ENCODE data around the gene CNTN5. TPM values are rescaled to one million over a fixed set of nuclear protein-coding genes. Genes with fewer than 3 reads are reported as not detected.

CNTN5 gene
- total RNA-seq, 1 experiment from 2014 or later, result 0.17 TPM

GRCh38 chr11:99351624-99352023 is 330.9 kb downstream of the CNTN5 start:
- Histone ChIP-seq H3K27me3 (ENCODE audit: control insufficient read depth, insufficient read depth, low read length) (no peaks in the 10 kb centered on the region), H3K36me3 (replicated peaks; ENCODE audit: control insufficient read depth, insufficient read depth, low read length) (no peaks in the 10 kb centered on the region), H3K4me3 (ENCODE audit: insufficient read depth, low read depth, low read length) (no peak overlapping the region)
- DNase-seq, result no peak

DNA sequence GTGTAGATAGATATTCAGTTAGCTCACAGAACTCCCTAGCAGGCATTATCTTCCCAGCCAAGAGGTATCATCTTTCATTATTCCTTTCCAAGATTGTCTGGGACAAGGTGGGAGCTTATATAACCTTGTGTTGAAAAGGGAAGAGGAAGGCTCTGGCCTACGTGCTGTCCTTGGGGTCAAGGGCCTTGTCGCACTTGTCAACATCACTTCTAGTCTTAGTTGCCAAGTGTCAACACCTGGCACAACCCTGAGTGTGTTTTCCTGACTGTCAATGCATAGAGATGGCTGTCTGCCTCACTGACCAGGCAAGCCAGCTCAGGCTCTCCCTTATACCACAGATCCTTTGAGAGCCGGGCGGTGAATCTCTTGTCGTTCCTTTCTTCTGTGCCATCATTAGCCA is 331.9 kb downstream of the CNTN5 start:
- no peak for DNase-seq
- H3K27me3 ChIP-seq (ENCODE audit: control insufficient read depth, insufficient read depth, low read length), result no peaks in the 10 kb centered on the region
- H3K4me3 ChIP-seq (ENCODE audit: insufficient read depth, low read depth, low read length), result no peak overlapping the region
- no peaks in the 10 kb centered on the region for H3K36me3 ChIP-seq (replicated peaks; ENCODE audit: control insufficient read depth, insufficient read depth, low read length)

GRCh38 chr11:99366546-99366945 is 345.8 kb downstream of the CNTN5 start:
- no peaks in the 10 kb centered on the region for H3K36me3 ChIP-seq (replicated peaks; ENCODE audit: control insufficient read depth, insufficient read depth, low read length)
- no peak for DNase-seq
- H3K27me3 ChIP-seq (ENCODE audit: control insufficient read depth, insufficient read depth, low read length), result no peaks in the 10 kb centered on the region
- H3K4me3 ChIP-seq (ENCODE audit: insufficient read depth, low read depth, low read length), result no peak overlapping the region

DNA sequence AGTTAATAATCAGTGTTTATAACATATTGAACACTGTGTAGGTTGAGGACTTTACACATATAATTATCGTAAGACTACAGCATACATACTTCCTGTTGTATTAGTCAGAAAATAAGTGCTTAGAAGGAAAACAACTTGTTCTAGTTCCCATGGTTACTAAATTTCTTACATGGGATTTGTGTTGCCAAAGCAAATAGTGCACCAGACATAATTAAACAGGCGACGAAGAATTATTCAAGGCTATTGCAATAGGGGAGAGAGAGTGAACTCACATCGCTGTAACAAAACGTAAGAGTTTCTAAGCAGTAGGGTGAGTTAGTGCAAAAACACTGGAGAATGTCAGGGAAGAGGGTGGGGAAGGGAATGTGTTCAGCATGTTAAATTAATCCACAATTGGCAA is 347.8 kb downstream of the CNTN5 start:
- no peaks in the 10 kb centered on the region for H3K36me3 ChIP-seq (replicated peaks; ENCODE audit: control insufficient read depth, insufficient read depth, low read length)
- no peak for DNase-seq
- no peak overlapping the region for H3K4me3 ChIP-seq (ENCODE audit: insufficient read depth, low read depth, low read length)
- H3K27me3 ChIP-seq (ENCODE audit: control insufficient read depth, insufficient read depth, low read length), result no peaks in the 10 kb centered on the region

DNA sequence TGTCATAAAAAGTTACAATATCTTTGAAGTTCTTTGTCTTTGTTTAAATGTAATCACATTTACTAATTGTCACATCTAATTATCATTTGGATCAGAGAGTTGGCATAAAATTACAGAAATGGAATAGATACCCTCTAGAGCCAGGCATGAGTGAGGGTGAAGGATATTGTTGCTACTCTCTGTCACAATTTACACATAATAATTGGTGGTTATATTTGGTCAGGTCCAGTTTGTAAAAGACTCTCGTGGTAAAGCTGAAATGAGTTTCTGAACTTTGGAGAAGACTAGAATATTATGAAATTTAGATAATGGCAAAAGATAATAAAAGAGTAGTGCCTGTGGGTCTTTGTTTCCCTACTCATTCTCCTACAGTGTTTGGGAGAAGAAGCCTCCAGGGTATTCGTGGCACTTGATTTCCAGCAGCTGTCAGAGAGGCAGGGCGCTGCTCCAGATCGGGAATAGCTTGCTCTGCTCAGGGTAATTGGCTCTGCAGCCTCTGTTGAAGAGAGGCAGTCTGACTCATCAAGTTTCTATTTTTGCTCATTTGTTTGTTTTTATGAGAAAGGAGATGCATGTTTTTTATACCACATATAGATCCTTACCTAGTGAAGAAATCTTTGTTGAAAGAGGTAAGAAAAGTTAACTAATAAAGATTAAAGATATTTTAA is 349.9 kb downstream of the CNTN5 start:
- no peak for DNase-seq
- H3K27me3 ChIP-seq (ENCODE audit: control insufficient read depth, insufficient read depth, low read length), result no peaks in the 10 kb centered on the region
- no peak overlapping the region for H3K4me3 ChIP-seq (ENCODE audit: insufficient read depth, low read depth, low read length)

GRCh38 chr11:99371257-99371656 is 350.5 kb downstream of the CNTN5 start:
- no peaks in the 10 kb centered on the region for H3K27me3 ChIP-seq (ENCODE audit: control insufficient read depth, insufficient read depth, low read length)
- DNase-seq, result no peak
- no peaks in the 10 kb centered on the region for H3K36me3 ChIP-seq (replicated peaks; ENCODE audit: control insufficient read depth, insufficient read depth, low read length)
- H3K4me3 ChIP-seq (ENCODE audit: insufficient read depth, low read depth, low read length), result no peak overlapping the region

More for the DNA sequence above, 349.9 kb downstream of the CNTN5 start:
- no peaks in the 10 kb centered on the region for H3K36me3 ChIP-seq (replicated peaks; ENCODE audit: control insufficient read depth, insufficient read depth, low read length)

DNA sequence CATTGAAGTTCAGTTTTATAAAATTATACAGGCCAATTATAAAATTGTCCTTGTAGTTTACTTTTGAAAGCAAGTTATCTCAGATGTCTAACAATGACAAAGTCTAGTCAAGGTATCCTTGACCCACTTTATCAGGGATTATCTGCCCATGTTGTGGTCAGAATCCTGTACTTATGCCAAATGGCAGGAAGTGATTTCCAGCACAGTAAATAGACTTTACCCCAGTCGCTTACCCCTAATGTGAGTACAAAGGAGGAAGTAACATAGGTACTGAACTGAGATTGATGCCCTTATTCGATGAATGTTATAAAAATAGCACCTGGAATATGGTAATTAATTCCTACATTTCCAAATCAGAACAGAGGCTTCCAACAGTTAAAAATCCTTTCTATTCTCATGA is 355.7 kb downstream of the CNTN5 start:
- no peak for DNase-seq

GRCh38 chr11:99383648-99384245 is 363.0 kb downstream of the CNTN5 start:
- no peak overlapping the region for H3K4me3 ChIP-seq (ENCODE audit: insufficient read depth, low read depth, low read length)
- no peak for DNase-seq
- no peaks in the 10 kb centered on the region for H3K36me3 ChIP-seq (replicated peaks; ENCODE audit: control insufficient read depth, insufficient read depth, low read length)
- no peaks in the 10 kb centered on the region; the same call in 1 of the 2 replicates for H3K27me3 ChIP-seq (ENCODE audit: control insufficient read depth, insufficient read depth, low read length)

More for the DNA sequence above, 355.7 kb downstream of the CNTN5 start:
- H3K36me3 ChIP-seq (replicated peaks; ENCODE audit: control insufficient read depth, insufficient read depth, low read length), result no peaks in the 10 kb centered on the region
- no peak overlapping the region for H3K4me3 ChIP-seq (ENCODE audit: insufficient read depth, low read depth, low read length)
- no peaks in the 10 kb centered on the region; the same call in 1 of the 2 replicates for H3K27me3 ChIP-seq (ENCODE audit: control insufficient read depth, insufficient read depth, low read length)

GRCh38 chr11:99391245-99391644 is 370.5 kb downstream of the CNTN5 start:
- DNase-seq, result no peak
- Histone ChIP-seq H3K4me3 (ENCODE audit: insufficient read depth, low read depth, low read length) (no peak overlapping the region), H3K36me3 (replicated peaks; ENCODE audit: control insufficient read depth, insufficient read depth, low read length) (no peaks in the 10 kb centered on the region), H3K27me3 (ENCODE audit: control insufficient read depth, insufficient read depth, low read length) (no peaks in the 10 kb centered on the region)

DNA sequence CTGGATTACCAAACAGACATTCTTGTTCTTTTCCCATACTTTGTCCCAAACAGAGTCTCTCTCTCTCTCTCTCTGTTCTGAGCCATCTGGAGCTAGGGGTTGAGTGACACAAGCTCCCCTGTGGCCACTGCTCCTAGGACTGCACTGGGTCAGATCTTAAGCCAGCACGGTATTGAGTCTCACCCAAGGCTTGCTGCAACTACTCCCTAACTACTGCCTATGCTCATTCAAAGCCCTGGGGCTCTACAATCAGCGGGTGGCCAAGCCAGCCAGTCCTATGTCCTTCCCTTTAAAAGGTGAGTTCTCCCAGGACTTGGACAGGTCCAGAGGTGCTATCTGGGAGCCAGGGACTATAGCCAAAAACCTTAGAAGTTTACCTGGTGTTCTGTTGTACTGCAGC is 385.6 kb downstream of the CNTN5 start:
- Histone ChIP-seq H3K36me3 (replicated peaks; ENCODE audit: control insufficient read depth, insufficient read depth, low read length) (no peaks in the 10 kb centered on the region), H3K4me3 (ENCODE audit: insufficient read depth, low read depth, low read length) (no peak overlapping the region), H3K27me3 (ENCODE audit: control insufficient read depth, insufficient read depth, low read length) (no peaks in the 10 kb centered on the region)
- no peak for DNase-seq

DNA sequence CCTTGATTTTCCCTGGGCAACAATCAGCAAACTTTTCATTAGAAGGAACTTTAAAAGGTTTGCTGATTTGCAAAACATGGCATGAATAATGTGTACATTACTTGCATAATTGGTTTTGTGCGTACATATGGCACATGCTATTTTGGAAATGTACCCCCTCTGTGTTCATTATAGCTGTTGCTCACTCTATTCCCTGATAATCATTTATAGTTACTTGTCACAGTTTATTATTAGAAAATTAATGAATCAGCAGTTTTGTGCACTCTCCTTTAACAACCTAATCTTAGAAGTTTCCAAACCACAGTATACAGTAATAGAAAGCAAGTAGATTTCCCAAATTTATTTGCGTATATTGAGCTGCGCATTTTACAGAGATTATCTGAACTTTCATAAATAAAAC is 389.9 kb downstream of the CNTN5 start:
- Histone ChIP-seq H3K27me3 (ENCODE audit: control insufficient read depth, insufficient read depth, low read length) (no peaks in the 10 kb centered on the region), H3K36me3 (replicated peaks; ENCODE audit: control insufficient read depth, insufficient read depth, low read length) (no peaks in the 10 kb centered on the region), H3K4me3 (ENCODE audit: insufficient read depth, low read depth, low read length) (no peak overlapping the region)
- no peak for DNase-seq

- no peak overlapping the region for H3K4me3 ChIP-seq (ENCODE audit: insufficient read depth, low read depth, low read length)
- DNase-seq, result no peak
- no peaks in the 10 kb centered on the region for H3K36me3 ChIP-seq (replicated peaks; ENCODE audit: control insufficient read depth, insufficient read depth, low read length)
- peaks cover under 1% of the 10 kb centered on the region; the same call in 1 of the 2 replicates for H3K27me3 ChIP-seq (ENCODE audit: control insufficient read depth, insufficient read depth, low read length)
Observed at GRCh38 chr11:99418927-99419720, 398.4 kb downstream of the CNTN5 start.

- H3K4me3 ChIP-seq (ENCODE audit: insufficient read depth, low read depth, low read length), result no peak overlapping the region
- peaks cover 9% of the 10 kb centered on the region; the same call in 1 of the 2 replicates for H3K27me3 ChIP-seq (ENCODE audit: control insufficient read depth, insufficient read depth, low read length)
- H3K36me3 ChIP-seq (replicated peaks; ENCODE audit: control insufficient read depth, insufficient read depth, low read length), result no peaks in the 10 kb centered on the region
- no peak for DNase-seq
Observed at GRCh38 chr11:99419991-99420390, 399.2 kb downstream of the CNTN5 start.

DNA sequence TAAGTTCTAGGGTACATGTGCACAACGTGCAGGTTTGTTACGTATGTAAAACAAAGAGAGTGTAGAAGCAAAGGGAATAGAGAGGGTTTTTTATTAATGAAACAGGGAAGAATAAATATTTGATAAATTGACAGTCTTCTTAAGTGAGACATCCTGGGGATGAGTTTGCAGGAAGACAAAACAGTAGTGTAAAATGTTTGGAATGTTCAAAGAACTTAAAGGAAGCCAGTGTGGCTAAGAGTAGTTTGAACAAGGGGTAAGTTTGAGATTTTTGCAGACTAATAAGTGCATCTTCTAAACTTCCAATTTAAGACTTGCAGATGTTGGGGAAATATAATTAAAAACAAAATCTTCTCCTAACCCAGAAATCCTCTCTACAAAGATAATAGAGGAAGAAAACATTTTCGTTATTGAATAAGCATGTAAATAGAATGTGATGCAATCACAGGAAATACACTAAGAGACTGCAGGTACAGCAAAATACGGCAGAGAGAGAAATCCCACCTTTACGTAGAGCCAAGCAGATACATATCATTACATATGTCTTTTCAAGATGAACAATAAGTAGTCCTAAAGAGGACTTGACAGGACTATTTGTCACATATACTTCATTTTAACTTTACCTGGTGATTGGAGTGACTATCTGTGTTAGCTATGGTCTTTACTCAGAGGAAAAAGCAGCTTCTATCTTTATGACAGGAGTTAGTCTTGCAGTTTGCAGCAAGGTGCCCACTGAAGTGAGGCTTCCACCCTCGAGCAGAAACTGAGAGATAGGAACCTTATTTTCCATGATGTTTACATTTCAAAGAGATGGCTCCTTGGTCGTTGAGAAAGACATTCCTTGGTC is 402.1 kb downstream of the CNTN5 start:
- DNase-seq, result no peak
- Histone ChIP-seq H3K4me3 (ENCODE audit: insufficient read depth, low read depth, low read length) (no peak overlapping the region), H3K27me3 (ENCODE audit: control insufficient read depth, insufficient read depth, low read length) (peaks cover 14% of the 10 kb centered on the region; the same call in 1 of the 2 replicates), H3K36me3 (replicated peaks; ENCODE audit: control insufficient read depth, insufficient read depth, low read length) (no peaks in the 10 kb centered on the region)
